Measurements from ENCODE around the gene NHS. TPM values are rescaled to one million over a fixed set of nuclear protein-coding genes. Genes with fewer than 3 reads are reported as not detected.

The NHS gene
- total and polyA plus RNA-seq, 2 of the 4 experiments (the other 2 are of a cell fraction) = 0.36 to 0.90 TPM

- Histone ChIP-seq H3K27me3 (ENCODE audit: control insufficient read depth, insufficient read depth, low read length) (no peaks in the 10 kb centered on the region), H2AK9ac (replicated peaks; ENCODE audit: low read depth, low read length, poor library complexity) (no peak overlapping the region), H3K79me1 (ENCODE audit: low read depth in 1 of 2, low read length in 2 of 2) (no peaks in the 10 kb centered on the region), H3K36me3 (ENCODE audit: control insufficient read depth, insufficient read depth, low read length) (no peaks in the 10 kb centered on the region), H3K4me2 (ENCODE audit: low read depth, low read length) (no peak overlapping the region), H2BK15ac (ENCODE audit: low read depth, low read length) (no peak overlapping the region), H3K27ac (ENCODE audit: insufficient read depth, low read length) (no peak overlapping the region), H2AFZ (replicated peaks; ENCODE audit: low read length, poor library complexity) (no peak overlapping the region), H3K4me3 (ENCODE audit: insufficient read depth, low read depth, low read length) (no peak overlapping the region), H3K9me3 (ENCODE audit: control insufficient read depth, insufficient read depth, low read length) (no peaks in the 10 kb centered on the region), H3K18ac (ENCODE audit: low read depth, low read length) (no peak overlapping the region), H2BK120ac (ENCODE audit: low read depth, low read length) (no peak overlapping the region), H2BK20ac (ENCODE audit: low read depth, low read length) (no peak overlapping the region), H3K23ac (ENCODE audit: low read depth, low read length) (no peak overlapping the region), H3K9ac (ENCODE audit: low read depth, low read length) (no peak overlapping the region), H4K8ac (ENCODE audit: low read depth in 2 of 2, low read length in 2 of 2) (no peak overlapping the region), H4K20me1 (ENCODE audit: insufficient read depth, low read length) (no peaks in the 10 kb centered on the region), H3K4ac (ENCODE audit: low read depth, low read length) (no peak overlapping the region), H3K56ac (ENCODE audit: extremely low read depth, insufficient read depth, low read length) (no peak overlapping the region), H3K4me1 (ENCODE audit: control insufficient read depth, insufficient read depth, low read length) (no peaks in the 10 kb centered on the region; the same call in 1 of the 2 replicates), H2AK5ac (ENCODE audit: low read depth, low read length) (no peak overlapping the region), H3K14ac (replicated peaks; ENCODE audit: low read depth, low read length) (no peak overlapping the region), H4K91ac (ENCODE audit: insufficient read depth, low read depth, low read length) (no peak overlapping the region), H4K5ac (ENCODE audit: low read depth, low read length) (no peak overlapping the region), H2BK5ac (ENCODE audit: low read depth, low read length, poor library complexity, severe bottlenecking) (no peak overlapping the region), H3K9me1 (ENCODE audit: insufficient read depth, low read length) (no peaks in the 10 kb centered on the region)
- DNase-seq = no peak
- dilution Hi-C loops (cut with HindIII; ENCODE audit: low sequenced_read_pairs, unreplicated experiment) = no loop called here
- POLR2A ChIA-PET (ENCODE audit: unreplicated experiment) = no interaction called here
- TF ChIP-seq, protein P1, sequence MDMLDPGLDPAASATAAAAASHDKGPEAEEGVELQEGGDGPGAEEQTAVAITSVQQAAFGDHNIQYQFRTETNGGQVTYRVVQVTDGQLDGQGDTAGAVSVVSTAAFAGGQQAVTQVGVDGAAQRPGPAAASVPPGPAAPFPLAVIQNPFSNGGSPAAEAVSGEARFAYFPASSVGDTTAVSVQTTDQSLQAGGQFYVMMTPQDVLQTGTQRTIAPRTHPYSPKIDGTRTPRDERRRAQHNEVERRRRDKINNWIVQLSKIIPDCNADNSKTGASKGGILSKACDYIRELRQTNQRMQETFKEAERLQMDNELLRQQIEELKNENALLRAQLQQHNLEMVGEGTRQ (IDR thresholded peaks at IDR 0.05; ENCODE audit: low read depth, low read length) = no peak
- TF ChIP-seq BHLHE40 (IDR thresholded peaks at IDR 0.05; ENCODE audit: low read depth, low read length) (no peak), MAZ (IDR thresholded peaks at IDR 0.05; ENCODE audit: borderline replicate concordance, low read depth, low read length) (no peak), NFE2L2 (IDR thresholded peaks at IDR 0.05; ENCODE audit: low read depth, low read length) (no peak), RFX5 (IDR thresholded peaks at IDR 0.05; ENCODE audit: low read depth, low read length) (no peak), CHD1 (IDR thresholded peaks at IDR 0.05; ENCODE audit: low read depth, low read length) (no peak), RCOR1 (IDR thresholded peaks at IDR 0.05; ENCODE audit: insufficient replicate concordance, low read length) (no peak), MAFK (IDR thresholded peaks at IDR 0.05; ENCODE audit: low read depth, low read length) (no peak), RAD21 (IDR thresholded peaks at IDR 0.05; ENCODE audit: low read length) (no peak)
- CTCF ChIA-PET = no interaction called here
- ATAC-seq (ENCODE audit: low read depth) = no peak
- no CpG with 5 or more reads among the region's 2 CpGs for WGBS, 2 experiments (ENCODE audit: extremely low coverage in 2 of 2, insufficient read length in 1 of 2)
- intact Hi-C loops (cut with micrococcal nuclease) = no loop called here
- in situ Hi-C loops (cut with MboI; ENCODE audit: low sequenced_read_pairs) = loop anchor here (10.0 to 25.0 kb wide), 2 partner anchors 437 to 845 kb away; no protein-coding TSS in a partner anchor
- no TSS peak for BruUV-seq (replicated peaks)
Measured at GRCh38 chrX:17682259-17682658, 307.3 kb downstream of the NHS start.
